ENCODE measurements around the gene CCDC34. TPM values are rescaled to one million over a fixed set of nuclear protein-coding genes. Genes with fewer than 3 reads are reported as not detected.

Gene CCDC34
- total RNA-seq, 1 donor from 2014 or later: 4.8 TPM

- Mint-ChIP-seq H3K27ac (ENCODE audit: unreplicated experiment) (no peak overlapping the region), H3K4me1 (ENCODE audit: unreplicated experiment) (peaks cover 44% of the 10 kb centered on the region), H3K4me3 (ENCODE audit: unreplicated experiment) (no peak overlapping the region), H3K27me3 (ENCODE audit: unreplicated experiment) (no peaks in the 10 kb centered on the region), H3K9me3 (ENCODE audit: unreplicated experiment) (no peaks in the 10 kb centered on the region), H3K36me3 (ENCODE audit: unreplicated experiment) (no peaks in the 10 kb centered on the region)
- TF ChIP-seq CTCF (IDR thresholded peaks at IDR 0.05): no peak
- no peak for DNase-seq (ENCODE audit: extremely low spot score, unreplicated experiment)
Measured at GRCh38 chr11:27310707-27311106, 52.3 kb downstream of the CCDC34 start.

- Mint-ChIP-seq H3K27ac (ENCODE audit: unreplicated experiment) (no peak overlapping the region), H3K4me3 (ENCODE audit: unreplicated experiment) (no peak overlapping the region), H3K27me3 (ENCODE audit: unreplicated experiment) (no peaks in the 10 kb centered on the region), H3K4me1 (ENCODE audit: unreplicated experiment) (peaks cover 44% of the 10 kb centered on the region), H3K36me3 (ENCODE audit: unreplicated experiment) (no peaks in the 10 kb centered on the region), H3K9me3 (ENCODE audit: unreplicated experiment) (no peaks in the 10 kb centered on the region)
- DNase-seq (ENCODE audit: extremely low spot score, unreplicated experiment): no peak
- no peak for TF ChIP-seq CTCF (IDR thresholded peaks at IDR 0.05)
Measured at GRCh38 chr11:27310182-27310581, 52.8 kb downstream of the CCDC34 start.

GRCh38 chr11:27309046-27309445 lies 54.0 kb downstream of the CCDC34 start:
- H3K36me3 Mint-ChIP-seq (ENCODE audit: unreplicated experiment): no peaks in the 10 kb centered on the region
- TF ChIP-seq CTCF (IDR thresholded peaks at IDR 0.05): no peak
- DNase-seq (ENCODE audit: extremely low spot score, unreplicated experiment): no peak
- H3K9me3 Mint-ChIP-seq (ENCODE audit: unreplicated experiment): no peaks in the 10 kb centered on the region
- no peak overlapping the region for H3K27ac Mint-ChIP-seq (ENCODE audit: unreplicated experiment)
- no peak overlapping the region for H3K4me3 Mint-ChIP-seq (ENCODE audit: unreplicated experiment)
- peaks cover 35% of the 10 kb centered on the region for H3K4me1 Mint-ChIP-seq (ENCODE audit: unreplicated experiment)
- no peaks in the 10 kb centered on the region for H3K27me3 Mint-ChIP-seq (ENCODE audit: unreplicated experiment)

- Mint-ChIP-seq H3K4me1 (ENCODE audit: unreplicated experiment) (peaks cover 17% of the 10 kb centered on the region), H3K9me3 (ENCODE audit: unreplicated experiment) (no peaks in the 10 kb centered on the region), H3K27me3 (ENCODE audit: unreplicated experiment) (no peaks in the 10 kb centered on the region), H3K27ac (ENCODE audit: unreplicated experiment) (no peak overlapping the region), H3K36me3 (ENCODE audit: unreplicated experiment) (no peaks in the 10 kb centered on the region), H3K4me3 (ENCODE audit: unreplicated experiment) (no peak overlapping the region)
- TF ChIP-seq CTCF (IDR thresholded peaks at IDR 0.05): no peak
- DNase-seq (ENCODE audit: extremely low spot score, unreplicated experiment): no peak
Measured at GRCh38 chr11:27307232-27307631, 55.8 kb downstream of the CCDC34 start.

GRCh38 chr11:27305751-27306150 lies 57.3 kb downstream of the CCDC34 start:
- no peaks in the 10 kb centered on the region for H3K36me3 Mint-ChIP-seq (ENCODE audit: unreplicated experiment)
- no peaks in the 10 kb centered on the region for H3K9me3 Mint-ChIP-seq (ENCODE audit: unreplicated experiment)
- no peaks in the 10 kb centered on the region for H3K27me3 Mint-ChIP-seq (ENCODE audit: unreplicated experiment)
- H3K4me3 Mint-ChIP-seq (ENCODE audit: unreplicated experiment): no peak overlapping the region
- no peak for DNase-seq (ENCODE audit: extremely low spot score, unreplicated experiment)
- H3K4me1 Mint-ChIP-seq (ENCODE audit: unreplicated experiment): peaks cover 8% of the 10 kb centered on the region
- no peak for TF ChIP-seq CTCF (IDR thresholded peaks at IDR 0.05)
- H3K27ac Mint-ChIP-seq (ENCODE audit: unreplicated experiment): no peak overlapping the region
